Activated T-helper 2 cell treated with anti-CD3 and anti-CD28 coated beads, Interferon-gamma antibody, Interleukin-2, Interleukin-4, amounts not matched to agents 10 μg/mL and 5 μg/mL and 100 μg/mL, durations not matched to agents 14 hours and 24 hours and 36 hours (primary cell): Measurements from ENCODE around the gene CCDC112. TPM values are rescaled to one million over a fixed set of nuclear protein-coding genes. Genes with fewer than 3 reads are reported as not detected.

ENCODE experiments used
- DNase-seq: peaks from one replicate; pipeline ENCODE4 v3.0.0; 2021; ENCODE audit warnings: low spot score
- H3K27ac Mint-ChIP-seq: one replicate; pipeline ENCODE4 v1.8.0; 2021; ENCODE audit warnings: mixed read lengths
- H3K27me3 Mint-ChIP-seq: one replicate; pipeline ENCODE4 v1.8.0; 2021; ENCODE audit warnings: low read depth, mixed read lengths
- H3K36me3 Mint-ChIP-seq: one replicate; pipeline ENCODE4 v1.8.0; 2021; ENCODE audit warnings: low read depth, mixed read lengths
- H3K4me1 Mint-ChIP-seq: one replicate; pipeline ENCODE4 v1.8.0; 2021; ENCODE audit warnings: low read depth, mixed read lengths
- H3K4me3 Mint-ChIP-seq: one replicate; pipeline ENCODE4 v1.8.0; 2021; ENCODE audit warnings: low read depth, mild to moderate bottlenecking, moderate library complexity, mixed read lengths
- H3K9me3 Mint-ChIP-seq: one replicate; pipeline ENCODE4 v1.8.0; 2021; ENCODE audit warnings: mixed read lengths
- intact Hi-C: fragments of 100-400 bp; cut with micrococcal nuclease; formaldehyde crosslinking; loops from one replicate; pipeline ENCODE4 v1.15.1; 2023
- total RNA-seq: library from RNA; stranded (reverse); gene quantifications from 2 replicates; pipeline ENCODE4 v1.2.3, GENCODE V29; 2022

Gene CCDC112
- total RNA-seq, 1 donor from 2014 or later: 0.34 TPM

DNA sequence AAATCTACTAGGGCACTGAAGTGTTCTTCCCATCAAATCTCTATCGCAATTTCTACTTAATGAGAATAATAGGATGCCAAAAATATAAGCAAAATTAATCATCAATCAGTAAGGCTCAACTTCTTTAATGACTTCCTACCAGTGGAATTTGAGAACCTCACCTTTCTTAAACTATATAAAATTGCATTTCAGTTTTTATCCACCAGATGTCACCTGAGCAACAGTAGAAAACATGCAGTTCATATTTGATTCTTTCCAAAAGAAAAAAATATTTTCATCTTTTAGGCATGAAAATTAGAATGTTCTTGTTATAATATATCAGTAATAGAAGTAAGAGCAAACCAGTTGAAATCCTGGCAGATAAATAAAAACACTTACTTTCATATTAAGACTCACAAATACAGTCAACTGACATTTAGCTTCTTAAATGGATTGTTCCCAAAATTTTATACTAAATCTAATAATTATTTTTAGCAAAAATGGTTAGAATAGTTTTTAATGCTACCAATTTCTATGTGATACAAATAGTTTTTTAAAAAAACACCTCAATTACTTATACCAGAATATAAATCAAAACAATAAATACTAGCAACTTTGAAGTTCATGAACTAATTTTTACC is 13.4 kb upstream of the CCDC112 start:
- Mint-ChIP-seq H3K9me3 (no peaks in the 10 kb centered on the region), H3K27ac (no peak overlapping the region), H3K4me3 (no peak overlapping the region), H3K27me3 (peaks cover 50% of the 10 kb centered on the region), H3K4me1 (no peaks in the 10 kb centered on the region), H3K36me3 (no peaks in the 10 kb centered on the region)
- intact Hi-C loops: loop anchor here (1.0 to 10.0 kb wide), 4 partner anchors 264 to 755 kb away; no protein-coding TSS in a partner anchor
- no peak for DNase-seq

DNA sequence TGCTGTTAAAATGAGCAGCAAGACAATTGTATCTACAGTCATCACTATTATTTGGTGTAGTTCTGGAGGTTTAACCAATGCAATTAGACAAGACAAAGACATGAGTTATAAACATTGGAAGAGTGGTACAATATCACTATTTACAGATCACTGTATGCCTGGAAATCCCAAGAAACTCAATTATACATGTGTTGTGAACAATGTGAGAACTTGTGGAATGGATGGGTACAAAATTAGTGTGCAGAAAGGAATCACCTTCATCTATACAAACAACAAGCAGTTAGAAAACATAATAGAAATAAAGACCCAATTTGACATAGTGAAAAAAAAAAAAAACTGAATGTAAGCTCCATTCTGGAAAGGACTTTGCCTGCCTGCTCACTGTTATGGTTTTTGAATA is 12.4 kb upstream of the CCDC112 start:
- H3K27ac Mint-ChIP-seq: no peak overlapping the region
- DNase-seq: no peak
- peaks cover 46% of the 10 kb centered on the region for H3K27me3 Mint-ChIP-seq
- H3K4me1 Mint-ChIP-seq: no peaks in the 10 kb centered on the region
- no peaks in the 10 kb centered on the region for H3K36me3 Mint-ChIP-seq
- no peak overlapping the region for H3K4me3 Mint-ChIP-seq
- intact Hi-C loops: loop anchor here (1.0 to 10.0 kb wide), 3 partner anchors 277 to 756 kb away; no protein-coding TSS in a partner anchor
- H3K9me3 Mint-ChIP-seq: no peaks in the 10 kb centered on the region

DNA sequence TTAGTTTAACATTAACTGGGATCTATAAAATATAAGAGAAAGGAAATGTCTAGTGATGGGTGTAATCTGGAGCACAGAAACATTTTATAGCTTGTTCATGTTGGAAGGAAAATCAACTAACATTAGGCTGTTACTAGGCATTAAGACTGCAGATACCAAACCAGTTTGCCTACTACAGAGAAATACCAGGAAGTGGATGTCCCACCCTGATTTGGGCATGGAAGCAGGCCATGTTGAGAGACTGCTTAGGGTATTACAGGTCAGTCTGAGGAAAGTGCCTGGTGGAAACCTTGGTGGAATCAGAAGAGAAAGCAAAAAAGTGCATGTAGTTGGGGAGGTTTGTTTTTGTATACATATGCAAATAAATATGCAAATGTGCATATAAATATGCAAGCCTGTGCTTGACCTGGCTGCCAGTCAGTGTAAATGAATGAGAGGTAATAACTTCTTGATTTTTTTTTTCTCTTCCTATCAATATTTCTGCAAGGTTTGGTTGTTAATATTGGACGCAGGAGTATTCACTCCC is 9.6 kb upstream of the CCDC112 start:
- Mint-ChIP-seq H3K9me3 (no peaks in the 10 kb centered on the region), H3K27ac (no peak overlapping the region), H3K4me3 (no peak overlapping the region), H3K27me3 (peaks cover 55% of the 10 kb centered on the region), H3K36me3 (no peaks in the 10 kb centered on the region), H3K4me1 (no peaks in the 10 kb centered on the region)
- DNase-seq: no peak
- intact Hi-C loops: loop anchor here (10.0 kb wide), 1 partner anchor 759 kb away; no protein-coding TSS in a partner anchor

DNA sequence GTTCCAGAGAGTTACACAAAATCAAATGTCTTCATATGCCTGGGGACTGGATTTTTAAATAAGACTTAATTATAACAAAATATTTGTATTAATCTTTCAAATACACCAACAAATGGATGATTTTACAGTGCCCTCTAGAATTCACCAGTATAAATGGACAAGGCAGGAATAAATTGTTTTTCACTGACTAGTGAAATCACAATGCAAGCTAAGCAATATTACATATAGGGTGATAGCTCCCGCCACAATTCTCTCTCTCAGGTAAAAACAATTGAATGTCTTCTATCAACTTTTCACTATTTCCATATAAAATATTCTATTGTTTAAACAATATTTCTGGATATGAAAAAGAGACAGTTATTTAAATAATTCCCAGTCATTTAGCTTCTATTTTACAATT is 8.0 kb upstream of the CCDC112 start:
- H3K4me1 Mint-ChIP-seq: no peaks in the 10 kb centered on the region
- H3K27ac Mint-ChIP-seq: no peak overlapping the region
- intact Hi-C loops: loop anchor here (10.0 kb wide), 1 partner anchor 760 kb away; no protein-coding TSS in a partner anchor
- H3K36me3 Mint-ChIP-seq: no peaks in the 10 kb centered on the region
- DNase-seq: no peak
- peaks cover 55% of the 10 kb centered on the region for H3K27me3 Mint-ChIP-seq
- H3K4me3 Mint-ChIP-seq: no peak overlapping the region
- H3K9me3 Mint-ChIP-seq: no peaks in the 10 kb centered on the region

DNA sequence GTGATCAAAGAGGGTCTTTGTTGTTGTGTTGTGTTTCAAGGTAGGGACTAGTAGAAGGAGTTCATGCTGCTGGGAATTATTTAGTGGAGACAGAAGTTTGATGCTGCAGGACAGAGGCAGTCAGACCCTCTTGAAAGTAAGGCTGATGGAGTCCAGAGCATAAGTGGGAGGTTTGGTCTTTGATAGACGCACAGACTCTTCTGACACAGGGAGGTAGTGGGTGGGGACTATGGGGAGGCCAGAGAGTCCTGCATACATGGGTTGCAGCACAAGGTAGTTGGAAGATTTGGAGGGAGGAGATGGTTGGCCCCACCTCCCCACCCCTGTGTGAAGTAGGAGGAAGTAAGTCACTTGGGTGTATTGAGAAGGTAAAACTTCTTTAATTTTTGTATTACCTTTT is 2.4 kb upstream of the CCDC112 start:
- Mint-ChIP-seq H3K27ac (no peak overlapping the region), H3K4me3 (no peak overlapping the region), H3K4me1 (peaks cover 5% of the 10 kb centered on the region), H3K9me3 (no peaks in the 10 kb centered on the region), H3K27me3 (peaks cover 49% of the 10 kb centered on the region), H3K36me3 (no peaks in the 10 kb centered on the region)
- intact Hi-C loops: loop anchor here (5.0 to 10.0 kb wide), 4 partner anchors 37 to 1278 kb away; partner anchors contain the start of genes AP3S1, ATG12, COMMD10 and PGGT1B
- DNase-seq: no peak

DNA sequence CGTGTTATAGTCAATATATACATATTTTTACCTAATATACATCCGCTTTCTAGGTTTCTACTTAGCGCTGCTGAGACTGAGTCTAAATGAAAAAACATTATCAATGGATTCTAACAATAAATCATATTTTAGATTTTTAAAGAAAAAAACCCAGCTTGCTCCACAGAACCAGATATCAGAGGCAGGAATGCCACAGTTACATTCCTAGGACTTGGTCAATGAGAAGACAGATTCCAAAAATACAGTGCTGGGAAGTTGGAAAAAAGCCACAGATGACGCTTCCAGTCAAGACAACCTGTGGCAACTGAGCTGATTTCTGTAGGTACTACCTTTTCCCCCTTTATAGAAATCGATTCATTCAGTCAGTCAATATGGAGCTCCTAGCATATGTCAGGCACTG is 577 bp upstream of the CCDC112 start:
- peaks cover 52% of the 10 kb centered on the region for H3K27me3 Mint-ChIP-seq
- H3K27ac Mint-ChIP-seq: no peak overlapping the region
- intact Hi-C loops: loop anchor here (2.0 to 10.0 kb wide), 5 partner anchors 35 to 1280 kb away; partner anchors contain the start of genes AP3S1, ATG12, COMMD10 and FEM1C
- DNase-seq: no peak
- peaks cover 5% of the 10 kb centered on the region for H3K4me1 Mint-ChIP-seq
- no peaks in the 10 kb centered on the region for H3K36me3 Mint-ChIP-seq
- peaks cover 3% of the 10 kb centered on the region for H3K9me3 Mint-ChIP-seq
- H3K4me3 Mint-ChIP-seq: no peak overlapping the region

DNA sequence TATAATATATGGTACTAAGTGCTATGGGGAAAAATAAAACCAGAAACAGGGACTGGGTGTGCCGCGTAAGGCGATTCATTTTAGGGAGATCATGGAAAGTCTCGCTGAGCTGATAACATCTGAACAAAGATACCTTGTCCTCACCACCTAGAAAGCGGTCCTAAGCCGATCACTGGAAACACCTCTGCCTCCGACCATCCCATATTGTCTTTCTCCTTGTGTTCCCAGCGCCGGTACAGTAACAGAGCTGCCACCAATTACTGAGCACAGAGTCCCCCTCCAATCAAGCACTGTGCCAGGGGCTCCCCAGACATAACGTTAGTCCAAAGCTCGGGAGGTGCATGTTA is 704 bp downstream of the CCDC112 start:
- Mint-ChIP-seq H3K9me3 (peaks cover 9% of the 10 kb centered on the region), H3K4me1 (peaks cover 5% of the 10 kb centered on the region), H3K27ac (no peak overlapping the region), H3K27me3 (peaks cover 55% of the 10 kb centered on the region), H3K36me3 (no peaks in the 10 kb centered on the region), H3K4me3 (peak overlapping the region; percentile 82)
- DNase-seq: no peak
- intact Hi-C loops: loop anchor here (1.0 to 10.0 kb wide), 6 partner anchors 33 to 1282 kb away; partner anchors contain the start of genes AP3S1, ATG12, COMMD10 and FEM1C

DNA sequence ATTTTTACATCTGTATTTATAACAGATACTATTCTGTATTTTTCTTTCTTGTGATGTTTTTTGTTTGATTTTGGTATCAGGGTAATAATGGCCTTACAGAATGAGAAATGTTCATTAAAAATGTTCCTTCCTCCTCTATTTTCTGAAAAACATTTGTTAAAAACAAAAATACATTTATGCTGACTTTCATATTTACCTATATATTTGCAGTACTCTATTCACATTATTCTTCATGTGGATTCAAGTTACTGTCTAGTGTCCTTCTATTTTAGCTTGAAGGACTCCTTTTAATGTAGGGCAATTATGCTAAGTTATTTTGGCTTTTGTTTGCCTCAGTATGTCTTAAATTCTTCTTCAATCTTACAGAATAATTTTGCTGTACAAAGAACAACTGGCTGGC is 5.1 kb downstream of the CCDC112 start:
- Mint-ChIP-seq H3K4me3 (no peak overlapping the region), H3K9me3 (peaks cover 9% of the 10 kb centered on the region)
- intact Hi-C loops: loop anchor here (10.0 kb wide), 1 partner anchor 793 kb away; the partner anchor contains the start of gene COMMD10

DNA sequence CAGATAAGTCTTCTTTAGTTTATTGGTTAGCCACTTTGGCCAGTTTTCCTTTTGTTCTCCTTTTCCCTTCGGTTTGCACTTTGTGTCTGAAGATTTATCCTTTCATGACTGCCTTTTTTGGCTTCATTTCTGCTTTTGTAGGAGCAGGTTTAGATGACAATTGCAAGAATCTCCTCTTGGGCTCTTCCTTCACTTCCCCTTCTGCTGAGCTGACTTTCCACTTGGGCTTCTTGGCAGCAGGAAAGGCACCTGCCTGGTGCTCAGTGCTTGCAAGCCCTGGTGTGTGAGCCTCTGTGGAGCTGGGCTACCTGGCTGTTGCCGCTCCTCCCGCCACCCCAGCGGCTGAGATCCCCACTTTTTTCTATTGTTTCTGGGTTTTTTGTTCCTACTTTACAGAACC is 7.3 kb downstream of the CCDC112 start:
- Mint-ChIP-seq H3K4me1 (no peaks in the 10 kb centered on the region), H3K27ac (no peak overlapping the region), H3K27me3 (peaks cover 49% of the 10 kb centered on the region), H3K36me3 (no peaks in the 10 kb centered on the region), H3K4me3 (no peak overlapping the region), H3K9me3 (peaks cover 9% of the 10 kb centered on the region)
- no peak for DNase-seq
- intact Hi-C loops: no loop called here

More for the DNA sequence above, 5.1 kb downstream of the CCDC112 start:
- H3K27me3 Mint-ChIP-seq: peaks cover 50% of the 10 kb centered on the region
- no peaks in the 10 kb centered on the region for H3K36me3 Mint-ChIP-seq
- H3K27ac Mint-ChIP-seq: no peak overlapping the region
- H3K4me1 Mint-ChIP-seq: peaks cover 5% of the 10 kb centered on the region
- DNase-seq: no peak

DNA sequence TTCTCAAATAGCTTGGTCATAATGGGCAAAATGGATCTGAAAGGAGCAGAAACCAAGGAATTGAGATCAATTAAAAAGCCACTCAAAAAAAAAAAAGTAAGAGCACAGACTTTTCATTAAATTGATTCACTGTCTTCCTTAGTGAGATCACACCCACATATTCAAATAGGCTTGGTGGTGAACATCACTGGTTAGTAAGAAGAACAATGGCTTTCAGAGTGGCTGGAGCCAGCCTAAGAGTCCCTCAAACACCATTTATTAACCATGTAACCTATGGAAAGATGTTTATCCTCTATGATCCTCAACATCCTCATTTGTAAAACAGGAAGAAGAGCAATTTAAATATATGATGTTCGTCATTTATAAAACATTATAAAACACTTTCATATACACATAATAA is 12.4 kb downstream of the CCDC112 start:
- no peak for DNase-seq
- Mint-ChIP-seq H3K27ac (no peak overlapping the region), H3K4me1 (no peaks in the 10 kb centered on the region), H3K27me3 (peaks cover 22% of the 10 kb centered on the region), H3K4me3 (no peak overlapping the region), H3K36me3 (no peaks in the 10 kb centered on the region), H3K9me3 (no peaks in the 10 kb centered on the region)
- intact Hi-C loops: no loop called here

DNA sequence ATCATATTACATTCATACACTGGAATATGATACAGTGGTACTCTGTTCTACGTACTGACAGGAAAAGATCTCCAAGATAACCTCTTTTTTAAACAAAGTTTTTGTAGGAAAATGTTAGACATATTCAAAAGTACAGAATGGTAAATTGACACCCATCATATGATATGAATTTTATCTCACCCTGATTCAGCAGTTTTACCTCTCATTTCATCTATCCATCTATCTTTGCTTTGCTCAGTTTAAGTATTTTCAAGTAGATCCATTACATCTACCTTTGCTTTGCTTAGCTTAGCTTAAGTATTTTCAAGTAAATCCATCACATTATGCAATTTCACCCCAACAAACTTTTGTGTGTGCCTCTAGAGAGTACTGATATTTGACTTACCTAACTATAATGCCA is 14.3 kb downstream of the CCDC112 start:
- no peak overlapping the region for H3K27ac Mint-ChIP-seq
- no peak overlapping the region for H3K4me3 Mint-ChIP-seq
- no peaks in the 10 kb centered on the region for H3K4me1 Mint-ChIP-seq
- H3K27me3 Mint-ChIP-seq: peaks cover 23% of the 10 kb centered on the region
- no peaks in the 10 kb centered on the region for H3K9me3 Mint-ChIP-seq
- no peaks in the 10 kb centered on the region for H3K36me3 Mint-ChIP-seq
- no peak for DNase-seq
- intact Hi-C loops: no loop called here

DNA sequence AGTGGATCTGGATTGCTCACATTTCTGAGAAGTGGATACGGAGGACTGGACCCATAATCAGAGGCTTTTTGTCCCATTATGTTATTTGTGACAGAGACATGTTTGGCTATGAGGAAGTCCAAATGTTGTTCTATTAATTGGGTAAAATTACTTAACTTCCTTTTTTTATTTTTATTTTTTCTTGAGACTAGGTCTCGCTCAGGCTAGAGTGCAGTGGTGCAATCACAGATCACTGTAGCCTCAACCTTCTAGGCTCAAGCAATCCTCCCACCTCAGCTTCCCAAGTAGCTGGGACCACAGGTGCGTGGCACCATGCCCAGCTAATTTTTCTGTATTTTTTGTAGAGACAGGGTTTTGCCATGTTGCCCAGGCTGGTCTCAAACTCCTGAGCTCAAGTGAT is 21.9 kb downstream of the CCDC112 start:
- DNase-seq: no peak
- no peaks in the 10 kb centered on the region for H3K9me3 Mint-ChIP-seq
- intact Hi-C loops: no loop called here
- H3K4me1 Mint-ChIP-seq: no peaks in the 10 kb centered on the region
- no peak overlapping the region for H3K27ac Mint-ChIP-seq
- H3K27me3 Mint-ChIP-seq: peaks cover 24% of the 10 kb centered on the region
- H3K36me3 Mint-ChIP-seq: no peaks in the 10 kb centered on the region
- no peak overlapping the region for H3K4me3 Mint-ChIP-seq

DNA sequence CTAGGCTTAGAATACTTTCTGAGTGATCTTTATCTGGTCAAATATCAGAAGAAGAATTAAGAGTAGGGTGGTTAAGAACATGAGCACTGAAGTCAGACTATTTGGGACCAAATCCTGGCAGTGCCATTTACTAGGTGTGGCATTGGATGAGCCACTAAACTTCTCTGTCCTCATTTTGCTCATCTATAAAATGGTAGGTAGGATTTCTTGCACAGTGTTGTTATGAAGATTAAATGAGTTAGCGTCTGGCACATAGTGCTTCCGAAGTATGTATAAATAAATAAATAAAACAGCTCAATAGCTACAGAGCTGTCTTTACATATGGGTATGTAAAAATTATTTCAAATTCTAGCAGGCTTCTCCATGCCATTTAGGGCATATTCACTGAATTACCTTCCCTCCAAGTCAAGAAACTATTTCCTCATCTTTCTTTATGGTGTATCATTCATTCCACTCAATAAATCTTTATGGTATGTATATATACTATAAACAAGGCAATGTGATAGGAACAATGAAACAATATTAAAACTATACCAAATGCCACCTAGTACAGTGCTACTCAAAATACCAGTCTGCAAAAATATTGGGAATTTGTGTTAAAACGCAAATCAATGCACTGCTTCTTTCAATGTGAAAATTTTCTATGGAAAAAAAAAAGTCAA is 24.0 kb downstream of the CCDC112 start:
- no peaks in the 10 kb centered on the region for H3K36me3 Mint-ChIP-seq
- DNase-seq: no peak
- H3K27ac Mint-ChIP-seq: no peak overlapping the region
- H3K4me1 Mint-ChIP-seq: no peaks in the 10 kb centered on the region
- intact Hi-C loops: no loop called here
- H3K4me3 Mint-ChIP-seq: no peak overlapping the region
- no peaks in the 10 kb centered on the region for H3K9me3 Mint-ChIP-seq
- peaks cover 27% of the 10 kb centered on the region for H3K27me3 Mint-ChIP-seq
